ENCODE measurements around the gene CCNY. TPM values are rescaled to one million over a fixed set of nuclear protein-coding genes. Genes with fewer than 3 reads are reported as not detected.

CCNY gene
- total and polyA plus RNA-seq, 9 donors, result 28.3 to 87.0 (median 60.9) TPM

DNA sequence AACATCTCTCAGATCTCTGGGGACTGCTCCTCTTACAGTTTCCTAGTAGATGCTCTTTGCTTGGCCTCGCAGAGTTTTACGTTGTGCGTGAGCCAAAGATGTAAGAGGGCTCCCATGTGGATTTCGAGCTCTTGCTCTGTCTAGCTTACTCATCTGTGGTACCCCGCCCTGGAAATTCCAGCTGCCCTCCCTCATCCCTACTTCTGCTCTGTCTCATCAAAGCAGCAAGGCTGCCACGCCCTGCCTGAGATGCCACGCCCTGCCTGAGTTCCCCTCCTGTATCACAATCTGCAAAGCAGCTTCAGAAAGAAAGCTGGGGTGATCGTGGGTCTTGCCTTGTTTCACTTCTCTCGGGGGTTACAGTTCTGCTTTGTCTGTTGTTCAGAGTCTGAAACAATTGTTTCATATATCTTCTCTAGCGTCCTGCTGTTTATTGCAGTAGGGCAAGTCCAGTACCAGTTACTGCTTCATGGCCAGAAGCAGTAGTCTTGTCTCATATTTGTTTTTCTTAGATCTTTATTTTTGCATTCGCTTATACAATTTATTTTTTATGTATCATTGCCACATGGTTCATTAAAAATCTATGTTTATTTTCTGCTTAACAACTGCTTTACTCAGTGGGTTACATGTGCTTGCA is 36.1 kb upstream of the CCNY start:
- H3K36me3 ChIP-seq, result no peaks in the 10 kb centered on the region
- H3K27ac ChIP-seq, result no peak overlapping the region
- no peaks in the 10 kb centered on the region for H3K4me1 ChIP-seq (ENCODE audit: insufficient read depth)
- intact Hi-C loops (cut with DNase I), result no loop called here
- no peak overlapping the region for H3K4me3 ChIP-seq
- no peaks in the 10 kb centered on the region for H3K9me3 ChIP-seq
- WGBS, 3 donors, result 61 to 70% (median 66%) methylated on average over 11 of the region's 11 CpGs
- H3K27me3 ChIP-seq, result no peaks in the 10 kb centered on the region
- DNase-seq, result no peak
- TF ChIP-seq POLR2A (IDR thresholded peaks at IDR 0.05), result no peak
- no peak for TF ChIP-seq EP300 (IDR thresholded peaks at IDR 0.05)
- TF ChIP-seq, protein P1, sequence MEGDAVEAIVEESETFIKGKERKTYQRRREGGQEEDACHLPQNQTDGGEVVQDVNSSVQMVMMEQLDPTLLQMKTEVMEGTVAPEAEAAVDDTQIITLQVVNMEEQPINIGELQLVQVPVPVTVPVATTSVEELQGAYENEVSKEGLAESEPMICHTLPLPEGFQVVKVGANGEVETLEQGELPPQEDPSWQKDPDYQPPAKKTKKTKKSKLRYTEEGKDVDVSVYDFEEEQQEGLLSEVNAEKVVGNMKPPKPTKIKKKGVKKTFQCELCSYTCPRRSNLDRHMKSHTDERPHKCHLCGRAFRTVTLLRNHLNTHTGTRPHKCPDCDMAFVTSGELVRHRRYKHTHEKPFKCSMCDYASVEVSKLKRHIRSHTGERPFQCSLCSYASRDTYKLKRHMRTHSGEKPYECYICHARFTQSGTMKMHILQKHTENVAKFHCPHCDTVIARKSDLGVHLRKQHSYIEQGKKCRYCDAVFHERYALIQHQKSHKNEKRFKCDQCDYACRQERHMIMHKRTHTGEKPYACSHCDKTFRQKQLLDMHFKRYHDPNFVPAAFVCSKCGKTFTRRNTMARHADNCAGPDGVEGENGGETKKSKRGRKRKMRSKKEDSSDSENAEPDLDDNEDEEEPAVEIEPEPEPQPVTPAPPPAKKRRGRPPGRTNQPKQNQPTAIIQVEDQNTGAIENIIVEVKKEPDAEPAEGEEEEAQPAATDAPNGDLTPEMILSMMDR (IDR thresholded peaks at IDR 0.05), result no peak

DNA sequence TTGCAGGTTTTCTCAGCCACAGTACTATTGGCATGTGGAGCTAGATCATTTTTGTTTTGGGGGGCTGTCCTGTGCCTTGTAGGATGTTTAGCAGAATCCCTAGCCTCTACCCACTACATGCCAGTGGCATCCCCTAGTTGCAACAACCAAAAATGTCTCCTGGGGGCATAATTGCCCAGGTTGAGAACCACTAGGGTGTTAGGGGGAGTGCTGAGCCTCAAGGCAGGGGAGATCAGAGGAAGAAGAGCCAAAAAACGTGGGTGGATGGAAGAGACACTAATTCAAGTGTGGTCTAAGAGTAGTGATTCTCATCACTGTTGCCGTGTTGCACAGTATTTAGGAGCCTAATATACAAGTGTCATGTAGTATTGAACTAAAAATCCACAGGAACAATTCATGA is 31.7 kb upstream of the CCNY start:
- TF ChIP-seq EP300 (IDR thresholded peaks at IDR 0.05) (no peak), POLR2A (IDR thresholded peaks at IDR 0.05) (no peak)
- TF ChIP-seq, protein P1 (IDR thresholded peaks at IDR 0.05), result no peak
- DNase-seq, result no peak
- Histone ChIP-seq H3K4me1 (ENCODE audit: insufficient read depth) (no peaks in the 10 kb centered on the region), H3K9me3 (no peaks in the 10 kb centered on the region), H3K36me3 (no peaks in the 10 kb centered on the region), H3K4me3 (no peak overlapping the region), H3K27me3 (no peaks in the 10 kb centered on the region), H3K27ac (no peak overlapping the region)
- intact Hi-C loops (cut with DNase I), result no loop called here
- 30 to 45% (median 35%) methylated on average over 2 of the region's 2 CpGs for WGBS, 3 donors

DNA sequence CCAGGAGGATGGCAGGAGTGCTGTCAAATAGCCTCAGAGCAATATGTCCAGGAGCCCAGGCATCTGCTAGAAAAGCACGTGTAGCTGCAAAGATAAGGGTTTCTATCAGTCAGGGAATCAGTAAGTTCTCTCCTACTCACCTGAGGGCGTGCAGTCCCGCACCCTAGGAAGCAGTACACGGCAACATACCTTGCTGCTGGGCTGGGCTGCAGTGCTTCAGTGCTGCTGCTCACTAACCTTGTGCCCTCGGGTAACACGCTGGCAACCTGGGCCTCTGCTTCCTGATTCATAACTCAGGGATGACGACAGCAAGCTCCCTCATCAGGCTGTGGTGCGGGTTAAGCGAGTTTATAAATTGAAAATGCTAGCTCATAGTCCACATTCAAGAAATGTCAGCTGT is 29.5 kb upstream of the CCNY start:
- H3K4me1 ChIP-seq (ENCODE audit: insufficient read depth), result no peaks in the 10 kb centered on the region
- no peaks in the 10 kb centered on the region for H3K9me3 ChIP-seq
- H3K36me3 ChIP-seq, result no peaks in the 10 kb centered on the region
- DNase-seq, result no peak
- intact Hi-C loops (cut with DNase I), result no loop called here
- no peaks in the 10 kb centered on the region for H3K27me3 ChIP-seq
- TF ChIP-seq POLR2A (IDR thresholded peaks at IDR 0.05), result no peak
- TF ChIP-seq EP300 (IDR thresholded peaks at IDR 0.05), result no peak
- TF ChIP-seq, protein P1 (IDR thresholded peaks at IDR 0.05), result no peak
- no peak overlapping the region for H3K27ac ChIP-seq
- 43 to 50% (median 48%) methylated on average over 9 of the region's 9 CpGs for WGBS, 3 donors
- H3K4me3 ChIP-seq, result no peak overlapping the region

DNA sequence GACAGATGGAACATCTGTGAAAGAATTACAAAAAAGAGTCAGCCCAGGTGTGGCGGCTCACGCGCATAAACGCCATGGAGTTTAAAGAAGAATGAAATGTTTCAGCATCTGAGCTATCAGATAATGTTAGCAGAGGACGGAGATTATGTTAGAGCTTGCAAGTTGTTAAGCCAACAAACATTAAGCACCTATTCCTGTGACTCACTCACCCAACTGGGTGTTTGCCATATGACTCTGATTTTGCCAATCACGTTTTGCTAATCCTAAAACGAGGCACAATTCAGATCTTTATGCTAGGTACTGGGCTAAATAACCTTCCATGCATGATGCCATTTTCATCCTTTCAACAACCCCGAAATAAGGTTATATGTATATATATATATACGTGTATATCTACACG is 29.0 kb upstream of the CCNY start:
- Histone ChIP-seq H3K27ac (no peak overlapping the region), H3K27me3 (no peaks in the 10 kb centered on the region), H3K36me3 (no peaks in the 10 kb centered on the region), H3K9me3 (no peaks in the 10 kb centered on the region), H3K4me3 (no peak overlapping the region), H3K4me1 (ENCODE audit: insufficient read depth) (no peaks in the 10 kb centered on the region)
- intact Hi-C loops (cut with DNase I), result no loop called here
- WGBS, 3 donors, result 59 to 65% (median 62%) methylated on average over 10 of the region's 10 CpGs
- DNase-seq, result no peak
- TF ChIP-seq EP300 (IDR thresholded peaks at IDR 0.05), result no peak
- TF ChIP-seq, protein P1 (IDR thresholded peaks at IDR 0.05), result no peak
- TF ChIP-seq POLR2A (IDR thresholded peaks at IDR 0.05), result no peak
